22Rv1 (cell line): ENCODE results near the gene VPS11.
"Not testable (repeated sequence)": the region's sequence is repeated elsewhere in the genome, so short reads cannot be mapped to it uniquely, and the experiment has no call there.

Experiments used
- H3K27ac ChIP-seq: fragments of 450-650 bp; 2 replicates; pipeline ENCODE4 v1.5.1; 2017
- ZFX ChIP-seq: fragments of 450-650 bp; IDR thresholded peaks from 2 replicates; pipeline ENCODE4 v1.6.1; 2017; ENCODE audit warnings: antibody characterized with exemption, borderline replicate concordance
- TF ChIP-seq, protein P1 (sequence below): fragments of 450-650 bp; IDR thresholded peaks from 2 replicates; pipeline ENCODE4 v1.5.1; 2017; ENCODE audit warnings: mild to moderate bottlenecking

Gene VPS11

DNA sequence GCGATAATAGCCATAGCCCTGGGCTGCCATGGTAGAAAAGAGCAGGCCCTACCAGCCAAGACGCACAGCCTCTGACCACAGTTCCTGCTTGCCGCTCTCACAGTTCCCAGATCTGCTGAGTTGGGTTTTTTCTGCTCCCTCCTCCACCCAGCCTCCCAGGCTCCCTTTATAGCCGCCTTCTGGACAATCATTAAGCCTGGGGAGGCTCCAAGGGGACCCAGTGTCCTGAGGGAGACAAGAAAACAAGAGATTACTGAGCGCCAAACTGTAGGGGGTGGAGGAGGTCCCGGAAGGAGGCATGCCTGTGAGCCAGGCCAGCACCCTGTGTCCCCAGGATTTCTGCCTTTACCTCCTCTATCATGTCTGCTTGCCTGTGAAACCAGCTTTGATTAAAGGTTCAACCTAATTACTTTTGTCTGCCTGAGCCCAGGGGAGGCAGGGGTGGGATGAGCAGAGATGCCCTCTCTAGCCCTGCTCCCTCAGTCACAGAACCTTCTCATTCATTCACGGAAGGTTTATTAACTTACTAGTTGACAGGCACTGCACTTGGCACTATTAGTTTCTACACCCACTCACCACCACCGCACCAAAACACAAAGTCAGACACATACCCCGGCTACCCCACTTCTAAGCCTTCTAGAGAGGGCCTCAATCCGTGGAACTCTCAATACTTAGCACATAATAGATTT is 38.1 kb upstream of the VPS11 start:
- no peak for TF ChIP-seq ZFX
- TF ChIP-seq, protein P1, sequence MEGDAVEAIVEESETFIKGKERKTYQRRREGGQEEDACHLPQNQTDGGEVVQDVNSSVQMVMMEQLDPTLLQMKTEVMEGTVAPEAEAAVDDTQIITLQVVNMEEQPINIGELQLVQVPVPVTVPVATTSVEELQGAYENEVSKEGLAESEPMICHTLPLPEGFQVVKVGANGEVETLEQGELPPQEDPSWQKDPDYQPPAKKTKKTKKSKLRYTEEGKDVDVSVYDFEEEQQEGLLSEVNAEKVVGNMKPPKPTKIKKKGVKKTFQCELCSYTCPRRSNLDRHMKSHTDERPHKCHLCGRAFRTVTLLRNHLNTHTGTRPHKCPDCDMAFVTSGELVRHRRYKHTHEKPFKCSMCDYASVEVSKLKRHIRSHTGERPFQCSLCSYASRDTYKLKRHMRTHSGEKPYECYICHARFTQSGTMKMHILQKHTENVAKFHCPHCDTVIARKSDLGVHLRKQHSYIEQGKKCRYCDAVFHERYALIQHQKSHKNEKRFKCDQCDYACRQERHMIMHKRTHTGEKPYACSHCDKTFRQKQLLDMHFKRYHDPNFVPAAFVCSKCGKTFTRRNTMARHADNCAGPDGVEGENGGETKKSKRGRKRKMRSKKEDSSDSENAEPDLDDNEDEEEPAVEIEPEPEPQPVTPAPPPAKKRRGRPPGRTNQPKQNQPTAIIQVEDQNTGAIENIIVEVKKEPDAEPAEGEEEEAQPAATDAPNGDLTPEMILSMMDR = no peak
- H3K27ac ChIP-seq = peak overlapping the region; percentile 76

DNA sequence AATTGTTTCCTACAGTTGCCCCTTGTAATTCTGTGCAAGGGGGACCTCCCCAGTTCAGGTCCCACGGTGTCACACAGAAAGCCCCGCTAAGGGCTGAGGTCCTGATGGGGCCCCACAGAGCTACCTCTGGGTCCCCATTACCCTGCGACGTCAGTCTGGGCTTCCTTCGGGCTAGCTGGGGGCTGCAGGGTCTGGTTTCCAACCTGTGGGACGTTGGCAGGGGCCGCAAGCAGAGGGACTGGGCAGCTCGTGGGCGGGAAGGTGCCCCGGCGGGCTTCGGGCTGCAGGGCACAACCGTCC is 37.6 kb upstream of the VPS11 start:
- peak overlapping the region; percentile 76 for H3K27ac ChIP-seq
- no peak for TF ChIP-seq ZFX
- TF ChIP-seq, protein P1 = no peak

DNA sequence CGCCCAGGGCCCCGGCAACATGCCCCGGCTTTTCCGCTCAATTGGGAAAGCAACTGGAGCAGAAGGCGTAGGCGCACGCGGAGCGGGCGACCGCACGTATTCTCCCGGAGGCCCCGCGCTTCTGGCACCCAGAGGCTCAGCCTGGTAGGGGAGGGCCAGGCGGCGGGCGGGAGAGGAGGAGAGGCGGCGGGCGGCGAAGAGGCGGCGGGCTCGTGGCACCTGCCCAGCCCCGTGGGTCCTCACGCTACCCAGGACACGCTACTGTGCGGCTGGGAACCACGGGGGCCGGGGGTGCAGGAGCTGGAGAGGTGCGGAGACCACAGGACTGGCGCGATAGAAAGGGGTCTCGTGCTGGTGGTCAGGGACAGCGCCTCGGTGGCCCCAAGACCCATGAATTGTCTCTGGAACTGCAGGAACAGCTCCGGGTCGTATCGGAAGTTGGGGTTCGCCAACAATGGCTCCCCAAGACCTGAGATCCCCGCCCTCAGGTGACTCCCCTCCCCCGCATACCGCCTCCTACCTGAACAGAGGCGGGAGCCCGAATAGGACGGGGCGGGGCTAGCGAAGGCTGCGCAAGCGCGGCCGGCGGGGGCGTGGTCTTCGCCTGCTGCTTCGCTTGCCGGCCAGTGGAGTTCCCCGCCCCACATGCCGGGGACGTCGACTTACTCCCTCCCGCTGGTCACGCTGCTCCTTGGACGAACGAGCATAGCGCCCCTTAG is 37.1 kb upstream of the VPS11 start, which contains the start of gene SLC37A4:
Gene SLC37A4 (minus strand): TSS at position 549 of the 719 bp plus-strand sequence.
- peak within 1 kb of the TSS; percentile 76 for H3K27ac ChIP-seq

DNA sequence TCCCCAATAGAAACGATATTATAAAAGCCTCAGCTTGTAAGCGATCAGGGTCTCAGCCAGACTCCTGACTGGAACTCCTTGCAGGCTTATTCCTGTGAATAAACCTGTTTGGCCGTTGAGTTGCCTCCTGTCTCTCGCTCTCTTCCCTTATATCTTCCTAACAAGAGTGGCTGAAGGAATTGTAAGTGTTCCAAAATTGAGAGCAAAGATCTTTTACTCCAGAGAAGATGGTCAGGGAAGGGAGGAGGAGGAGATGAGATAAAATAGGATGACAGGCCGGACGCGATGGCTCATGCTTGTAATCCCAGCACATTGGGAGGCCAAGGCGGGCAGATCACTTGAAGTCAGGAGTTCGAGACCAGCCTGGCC is 35.7 kb upstream of the VPS11 start:
- no peak for TF ChIP-seq ZFX
- TF ChIP-seq, protein P1 = no peak
- H3K27ac ChIP-seq = no peak overlapping the region

More for the DNA sequence above, 37.1 kb upstream of the VPS11 start, which contains the start of gene SLC37A4:
- TF ChIP-seq ZFX = no peak
- TF ChIP-seq, protein P1 = peak; percentile 97; the same call in 1 of the 2 replicates

DNA sequence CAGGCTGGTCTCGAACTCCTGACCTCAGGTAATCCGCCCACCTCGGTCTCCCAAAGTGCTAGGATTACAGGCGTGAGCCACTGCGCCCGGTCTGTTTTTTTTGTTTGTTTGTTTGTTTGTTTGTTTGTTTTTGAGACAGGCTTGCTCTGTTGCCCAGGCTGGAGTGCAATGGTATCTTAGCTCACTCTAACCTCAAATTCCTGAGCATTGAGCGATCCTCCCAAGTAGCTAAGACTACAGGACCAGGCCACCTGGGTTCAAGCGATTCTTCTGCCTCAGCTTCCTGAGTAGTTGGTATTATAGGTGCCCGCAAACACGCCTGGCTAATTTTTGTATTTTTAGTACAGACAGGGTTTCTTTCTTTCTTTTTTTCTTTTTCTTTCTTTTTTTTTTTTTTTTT is 34.2 kb upstream of the VPS11 start:
- not testable (repeated sequence) for H3K27ac ChIP-seq

DNA sequence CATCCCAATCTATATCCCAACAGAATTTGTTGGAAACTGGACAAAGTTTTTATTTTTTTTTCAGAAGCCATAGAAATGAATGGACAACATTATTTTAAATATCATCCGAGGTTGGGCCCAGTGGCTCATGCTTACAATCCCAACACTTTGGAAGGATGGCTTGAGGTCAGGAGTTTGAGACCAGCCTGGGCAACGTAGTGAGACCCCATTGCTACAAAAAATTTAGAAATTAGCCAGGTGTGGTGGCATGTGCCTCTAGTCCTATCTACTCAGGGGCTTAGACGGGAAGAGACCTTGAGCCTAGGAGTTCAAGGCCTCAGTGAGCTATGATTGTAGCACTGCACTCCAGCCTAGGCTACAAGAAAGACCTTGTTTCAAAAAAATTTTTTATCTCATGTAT is 32.8 kb upstream of the VPS11 start:
- no peak overlapping the region for H3K27ac ChIP-seq
- TF ChIP-seq, protein P1 = no peak
- TF ChIP-seq ZFX = no peak

DNA sequence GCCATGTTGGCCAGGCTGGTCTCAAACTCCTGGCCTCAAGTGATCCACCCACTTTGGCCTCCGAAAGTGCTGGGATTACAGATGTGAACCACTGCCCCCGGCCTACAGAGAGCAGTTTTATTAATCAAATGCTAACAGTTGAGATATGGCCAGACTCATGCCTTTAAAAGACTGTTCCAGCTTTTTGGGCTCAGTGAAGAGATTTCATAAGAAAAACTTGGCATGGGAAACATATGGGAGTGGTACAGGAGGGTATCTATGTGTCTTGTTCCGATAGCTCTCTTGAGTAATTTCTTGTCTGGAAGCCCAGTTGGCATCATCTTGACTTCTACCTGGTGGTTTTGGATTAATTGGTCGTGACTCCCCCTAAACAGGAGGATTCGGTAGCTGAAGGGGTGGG is 28.7 kb upstream of the VPS11 start:
- H3K27ac ChIP-seq = no peak overlapping the region
- TF ChIP-seq, protein P1 = no peak
- TF ChIP-seq ZFX = no peak

DNA sequence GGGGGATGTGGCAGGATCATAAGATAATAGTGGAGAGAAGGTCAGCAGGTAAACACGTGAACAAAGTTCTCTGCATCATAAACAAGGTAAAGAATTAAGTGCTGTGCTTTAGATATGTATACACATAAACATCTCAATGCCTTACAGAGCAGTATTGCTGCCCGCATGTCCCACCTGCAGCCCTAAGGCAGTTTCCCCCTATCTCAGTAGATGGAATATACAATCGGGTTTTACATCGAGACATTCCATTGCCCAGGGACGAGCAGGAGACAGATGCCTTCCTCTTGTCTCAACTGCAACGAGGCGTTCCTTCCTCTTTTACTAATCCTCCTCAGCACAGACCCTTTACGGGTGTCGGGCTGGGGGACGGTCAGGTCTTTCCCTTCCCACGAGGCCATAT is 28.1 kb upstream of the VPS11 start:
- H3K27ac ChIP-seq = not testable (repeated sequence)
